GOT3 (cell line): Measurements from ENCODE around the gene TACC2.

ENCODE experiments used
- DNase-seq: peaks from one replicate; lab custom pipeline; 2025; ENCODE audit warnings: mixed read lengths; lab: John Stamatoyannopoulos, UW

TACC2 gene

DNA sequence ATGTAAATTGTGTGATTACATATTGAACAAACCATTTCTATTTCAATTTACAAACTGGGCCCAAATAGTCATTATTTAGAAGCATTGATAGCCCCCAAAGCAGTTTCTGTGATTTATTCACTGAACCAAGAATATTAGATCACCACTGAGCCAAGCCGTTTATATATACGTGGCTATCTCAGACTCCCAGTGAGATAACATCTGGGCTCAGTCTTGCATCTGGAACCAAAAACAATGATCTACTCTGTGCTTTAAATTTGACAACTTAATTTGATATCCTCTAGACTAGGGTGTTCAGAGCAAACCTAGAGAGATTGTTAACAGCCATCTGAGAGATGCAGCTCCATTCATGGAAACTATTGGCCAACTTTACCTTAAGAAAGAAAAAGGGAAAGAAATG is 240.7 kb downstream of the TACC2 start:
- DNase-seq: no peak

DNA sequence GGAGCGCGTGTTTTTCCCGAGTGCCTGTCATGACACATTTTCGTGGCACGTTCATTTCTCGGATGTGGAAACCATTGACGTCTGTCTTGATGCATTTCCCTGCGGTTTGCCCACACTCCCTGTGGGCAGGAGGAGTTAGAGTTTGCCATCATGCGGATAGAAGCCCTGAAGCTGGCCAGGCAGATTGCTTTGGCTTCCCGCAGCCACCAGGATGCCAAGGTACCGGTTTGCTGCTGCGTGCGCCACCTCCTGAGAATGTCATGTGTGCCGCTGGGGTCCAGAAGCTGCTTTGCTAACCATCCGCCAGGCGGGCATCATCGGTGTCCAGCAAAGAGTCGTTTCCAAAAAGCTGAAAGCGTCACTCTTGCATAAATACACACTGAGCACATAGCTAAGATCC is 241.3 kb downstream of the TACC2 start:
- no peak for DNase-seq

DNA sequence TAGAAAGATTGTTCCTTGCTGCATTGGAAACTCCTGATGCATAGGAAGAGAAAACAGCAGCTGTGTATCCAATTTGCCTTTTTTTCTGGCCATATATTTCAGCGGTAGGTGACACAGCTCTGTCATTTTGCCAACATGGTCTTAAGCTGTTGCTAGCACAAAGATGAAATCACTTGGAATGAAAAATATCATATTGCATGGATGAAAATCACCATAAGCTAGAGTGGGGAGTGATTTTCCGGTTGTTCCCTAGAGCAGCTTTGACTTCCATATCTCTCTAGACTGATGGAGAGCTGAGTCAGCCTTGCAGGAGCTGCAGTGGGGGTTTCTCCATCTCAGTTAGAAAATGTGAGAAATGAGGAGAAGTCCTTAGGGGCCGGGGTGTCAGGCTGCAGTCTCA is 243.8 kb downstream of the TACC2 start:
- DNase-seq: no peak

DNA sequence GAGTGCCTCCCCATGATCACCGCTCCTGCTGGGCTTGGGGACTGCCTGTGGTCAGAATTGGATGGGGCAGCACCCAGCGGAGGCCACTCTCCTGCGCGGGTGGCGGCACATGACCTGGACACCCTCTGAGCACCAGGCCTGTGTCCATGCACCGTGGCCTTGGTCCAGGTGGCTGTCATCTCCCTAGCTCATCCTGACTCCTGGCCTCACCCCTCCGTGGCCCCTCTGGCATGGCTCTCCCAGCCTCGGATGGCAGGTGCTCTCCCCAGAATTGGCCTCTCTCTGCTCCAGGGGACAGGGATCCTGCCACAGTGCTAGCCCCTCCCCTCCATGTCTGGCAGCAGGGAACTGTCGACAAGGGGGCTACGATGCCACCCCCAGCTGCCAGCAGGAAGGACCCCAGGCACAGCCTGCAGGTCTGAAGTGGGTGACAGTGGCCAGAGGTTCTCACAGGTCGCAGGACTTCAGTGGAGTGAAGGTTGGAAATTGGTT is 244.9 kb downstream of the TACC2 start:
- no peak for DNase-seq

DNA sequence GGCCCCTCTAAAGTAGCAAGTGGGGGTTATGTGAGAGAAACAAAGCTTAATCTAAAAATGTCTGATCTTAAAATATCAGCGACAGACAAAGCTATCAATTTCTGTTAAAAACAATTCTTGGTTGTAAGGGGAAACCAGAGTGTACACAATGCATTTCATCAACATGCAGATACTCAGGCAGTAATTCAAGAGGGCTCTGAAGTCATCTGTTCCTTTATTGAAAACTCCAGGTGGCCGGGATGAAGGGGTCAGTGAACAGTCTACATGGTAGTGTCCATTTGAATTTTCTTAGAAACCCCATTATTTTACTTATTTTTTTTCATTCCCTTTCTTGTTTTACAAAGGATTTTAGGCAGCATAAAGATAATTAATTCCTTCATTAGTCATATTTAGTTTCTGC is 245.5 kb downstream of the TACC2 start:
- no peak for DNase-seq

DNA sequence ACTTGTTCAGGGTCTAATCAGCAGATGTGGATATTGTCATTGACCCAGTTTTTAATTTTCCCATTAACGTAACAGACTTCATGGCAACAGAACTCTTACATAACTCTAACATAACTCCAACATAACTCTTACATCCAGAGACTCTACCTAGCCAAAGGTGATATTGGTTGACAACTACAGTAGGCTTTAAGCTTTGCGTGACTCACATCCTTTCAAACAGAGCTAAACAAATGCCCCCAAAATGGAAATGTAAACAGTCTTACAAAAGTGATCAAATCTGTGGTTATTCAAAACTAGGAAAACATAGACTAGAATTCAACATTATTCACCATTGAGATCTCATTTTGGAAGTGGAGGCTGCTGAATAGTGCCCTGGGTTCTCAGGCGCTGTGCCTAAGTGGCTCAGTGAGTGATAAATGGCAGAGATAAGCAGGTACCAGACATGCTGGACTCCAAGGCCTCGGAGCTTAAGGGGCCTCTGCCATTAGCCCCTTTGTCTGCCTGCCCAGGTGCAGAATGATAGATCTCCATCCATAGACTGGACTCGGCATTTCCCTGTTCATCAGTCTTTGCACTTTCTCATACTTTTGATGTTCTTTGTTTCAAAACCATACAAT is 247.8 kb downstream of the TACC2 start:
- no peak for DNase-seq

DNA sequence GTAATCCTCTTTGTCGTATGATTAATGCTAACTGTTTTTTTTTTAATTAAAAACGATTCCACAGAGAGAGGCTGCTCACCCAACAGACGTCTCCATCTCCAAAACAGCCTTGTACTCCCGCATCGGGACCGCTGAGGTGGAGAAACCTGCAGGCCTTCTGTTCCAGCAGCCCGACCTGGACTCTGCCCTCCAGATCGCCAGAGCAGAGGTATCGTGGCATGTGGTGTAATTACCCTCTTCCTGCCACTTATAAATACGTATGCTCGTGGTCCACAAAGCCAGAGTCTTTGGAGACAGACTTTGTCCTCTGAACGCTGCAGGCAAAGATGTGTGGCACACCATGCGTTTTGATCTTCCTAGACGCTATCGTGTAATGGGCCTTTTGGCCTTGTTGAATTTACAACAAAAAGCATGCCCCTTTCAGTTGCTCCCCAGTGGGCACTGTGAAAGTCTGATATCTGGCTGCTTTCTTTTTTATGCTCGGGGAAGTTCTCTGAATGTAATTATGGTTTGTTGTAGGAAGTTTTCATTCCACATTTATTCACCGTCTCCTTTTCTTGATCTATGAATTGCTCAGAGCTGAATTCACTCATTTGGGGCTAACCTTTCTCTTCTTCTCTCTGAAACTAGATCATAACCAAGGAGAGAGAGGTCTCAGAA is 248.5 kb downstream of the TACC2 start:
- DNase-seq: no peak

DNA sequence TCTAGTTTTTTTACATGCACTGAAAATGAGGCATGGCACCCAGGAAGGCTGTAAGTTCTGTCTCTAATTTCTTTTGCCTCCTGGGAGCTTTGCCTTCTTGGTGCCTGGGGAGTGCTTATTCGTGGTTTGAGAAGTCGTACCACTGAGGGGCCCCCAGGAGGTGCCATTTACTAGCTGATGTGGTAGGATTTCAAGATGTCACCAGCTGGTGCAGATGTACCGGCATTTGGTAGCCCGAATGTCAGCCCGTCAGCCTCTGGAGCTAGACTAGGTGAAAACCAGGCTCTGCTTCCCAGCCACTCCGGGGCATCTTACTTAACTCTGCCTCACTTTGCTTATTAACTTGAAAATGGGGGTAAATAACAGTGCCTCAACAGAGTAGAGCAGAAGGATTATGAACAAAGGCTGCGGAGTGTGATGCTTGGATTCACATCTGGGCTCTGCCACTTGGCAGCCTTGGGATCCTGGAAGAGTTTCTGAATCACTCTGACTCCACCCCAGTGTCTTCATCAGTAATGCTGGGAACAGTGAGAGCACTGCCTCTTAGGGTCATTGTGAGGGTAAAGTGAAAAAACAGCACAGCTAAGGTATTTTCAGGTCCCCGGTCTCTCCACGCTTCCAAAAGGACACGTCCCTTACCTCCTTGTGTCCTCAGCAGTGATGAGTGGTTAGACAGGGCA is 250.8 kb downstream of the TACC2 start:
- DNase-seq: no peak

DNA sequence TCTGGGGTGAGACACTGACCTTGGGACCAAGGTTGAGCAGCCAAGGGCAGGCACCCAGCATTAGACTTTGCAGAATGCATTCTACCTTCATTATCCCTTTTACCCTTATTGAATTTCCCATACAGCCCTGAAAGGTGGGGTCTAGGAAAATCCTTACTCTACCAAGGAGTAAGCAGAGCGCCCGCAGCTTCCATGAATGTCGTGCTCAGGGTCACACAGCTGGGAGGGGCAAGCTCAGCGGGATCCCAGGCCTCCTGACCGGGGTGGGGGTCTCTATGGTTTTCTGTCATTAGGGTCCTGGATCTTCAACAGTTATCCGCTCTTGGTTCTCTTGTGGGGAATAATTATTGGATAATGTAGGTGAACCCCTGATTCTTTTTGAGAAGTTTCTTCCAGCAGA is 251.4 kb downstream of the TACC2 start:
- no peak for DNase-seq

DNA sequence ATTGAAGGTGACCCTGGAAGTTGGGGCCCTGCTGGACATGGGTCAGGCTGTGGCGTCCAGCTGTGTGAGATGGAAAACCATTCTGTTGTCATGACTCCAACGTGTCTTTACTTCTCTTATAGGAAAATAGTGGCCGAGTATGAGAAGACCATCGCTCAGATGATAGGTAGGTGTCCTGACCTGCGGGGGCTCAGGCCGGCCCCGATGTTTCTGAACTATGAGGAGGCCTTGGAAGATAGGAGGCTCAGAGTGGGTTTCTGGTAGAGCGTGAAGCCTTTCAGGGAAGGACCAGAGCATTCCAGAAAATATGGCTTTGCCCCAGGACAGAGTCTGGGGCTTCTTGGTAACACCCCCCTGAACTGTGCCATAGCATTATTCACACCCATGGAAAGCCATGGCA is 252.9 kb downstream of the TACC2 start:
- DNase-seq: no peak

DNA sequence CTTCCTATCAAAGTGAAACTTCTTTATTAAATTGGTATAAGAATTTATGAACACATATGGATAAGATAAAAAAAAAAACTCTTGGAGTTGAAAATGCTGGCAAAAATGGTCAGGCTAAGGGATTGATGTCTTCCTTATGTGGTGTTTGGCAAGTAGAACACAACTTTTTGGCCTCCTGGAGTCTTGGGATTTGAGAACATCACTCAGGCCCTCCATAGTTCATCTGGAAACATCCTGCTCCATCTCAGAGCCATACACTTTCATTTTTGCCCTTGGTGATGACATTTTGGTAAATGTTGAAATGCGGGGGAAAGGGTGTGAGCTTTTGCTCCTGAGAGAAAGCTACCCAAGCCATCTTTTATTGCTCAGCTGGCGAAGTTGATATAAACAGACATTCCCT is 254.6 kb downstream of the TACC2 start:
- no peak for DNase-seq

DNA sequence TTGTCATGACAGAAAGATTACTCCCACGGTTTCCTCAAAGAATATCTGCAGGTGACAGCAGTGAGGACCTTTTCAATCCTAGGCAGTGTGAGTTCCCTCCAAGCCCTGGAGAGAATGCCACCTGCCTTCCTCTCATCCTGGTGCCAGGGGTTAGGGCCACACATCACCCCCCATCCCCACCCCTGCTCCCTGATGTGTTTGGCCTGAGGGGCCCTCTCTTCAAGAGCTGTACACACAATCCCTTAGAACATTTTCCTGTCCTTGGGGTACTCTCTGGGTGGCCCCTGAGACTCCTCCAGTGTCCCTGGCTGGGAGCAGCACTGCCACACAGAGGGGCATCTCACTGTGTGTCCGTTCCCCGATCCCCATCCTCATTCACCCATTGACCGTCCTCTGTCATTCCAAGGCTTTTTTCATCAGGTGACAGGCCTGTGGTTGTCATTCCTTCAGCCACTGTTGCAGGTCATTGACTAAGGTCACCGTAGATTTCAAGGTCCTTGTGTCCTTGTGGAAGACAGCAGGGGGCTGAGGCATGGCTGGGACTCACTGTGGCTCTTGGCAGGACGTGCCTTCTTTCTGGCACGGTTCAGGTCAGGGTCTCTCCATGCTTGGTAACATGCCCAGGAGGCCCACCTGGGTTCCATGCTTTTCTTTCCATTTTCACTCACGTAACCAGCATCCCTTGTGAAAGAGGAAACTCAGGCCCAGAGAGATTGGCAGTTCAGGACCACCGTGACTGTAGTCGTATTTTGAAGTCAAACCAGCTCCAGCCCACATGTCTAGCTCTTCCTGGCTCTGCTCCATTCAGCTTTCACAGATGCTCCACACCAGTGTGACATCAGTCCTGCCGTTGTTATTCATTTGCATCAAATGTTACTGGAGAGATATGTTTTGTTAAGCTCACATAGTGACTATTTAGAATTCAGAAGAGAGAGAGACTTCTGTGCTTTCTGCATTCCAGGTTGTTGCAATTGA is 255.3 kb downstream of the TACC2 start:
- DNase-seq: no peak

DNA sequence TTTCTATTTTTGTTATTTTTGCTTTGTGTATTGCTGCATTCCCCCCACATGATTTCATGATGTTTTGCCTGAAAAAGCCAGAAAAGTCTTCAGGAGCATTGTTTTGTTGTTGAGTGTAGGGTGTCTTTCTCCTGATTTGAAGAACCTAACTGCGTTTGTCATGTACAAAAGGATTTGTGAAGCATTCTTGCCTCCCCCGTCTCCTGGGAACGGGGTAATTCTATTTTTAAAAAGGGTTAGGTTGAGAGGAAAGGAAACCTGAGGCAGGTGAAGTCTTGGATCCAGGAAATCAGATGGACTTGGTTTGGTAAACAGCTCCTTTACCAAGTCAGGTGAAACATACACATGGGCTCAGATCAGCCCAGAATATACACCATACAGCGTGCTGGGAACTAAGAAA is 256.2 kb downstream of the TACC2 start:
- DNase-seq: no peak

DNA sequence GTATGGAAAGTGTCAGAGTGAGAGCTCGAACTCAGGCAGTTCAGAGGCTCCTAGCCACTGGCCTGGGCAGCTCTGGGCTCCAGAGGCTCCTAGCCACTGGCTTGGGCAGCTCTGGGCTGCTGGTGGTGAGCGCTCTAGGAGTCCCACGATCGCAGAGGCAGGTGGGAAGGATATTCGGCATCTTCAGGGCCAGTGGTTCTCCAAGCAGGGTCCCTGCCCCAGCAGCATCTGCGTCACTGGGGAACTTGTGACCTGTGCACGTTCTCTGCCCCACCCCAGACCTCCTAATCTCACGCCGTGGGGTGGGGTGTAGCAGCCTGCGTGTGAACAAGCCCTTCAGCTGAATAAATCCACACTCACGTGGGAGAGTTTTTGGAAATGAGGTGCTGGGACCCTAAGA is 256.9 kb downstream of the TACC2 start:
- no peak for DNase-seq

DNA sequence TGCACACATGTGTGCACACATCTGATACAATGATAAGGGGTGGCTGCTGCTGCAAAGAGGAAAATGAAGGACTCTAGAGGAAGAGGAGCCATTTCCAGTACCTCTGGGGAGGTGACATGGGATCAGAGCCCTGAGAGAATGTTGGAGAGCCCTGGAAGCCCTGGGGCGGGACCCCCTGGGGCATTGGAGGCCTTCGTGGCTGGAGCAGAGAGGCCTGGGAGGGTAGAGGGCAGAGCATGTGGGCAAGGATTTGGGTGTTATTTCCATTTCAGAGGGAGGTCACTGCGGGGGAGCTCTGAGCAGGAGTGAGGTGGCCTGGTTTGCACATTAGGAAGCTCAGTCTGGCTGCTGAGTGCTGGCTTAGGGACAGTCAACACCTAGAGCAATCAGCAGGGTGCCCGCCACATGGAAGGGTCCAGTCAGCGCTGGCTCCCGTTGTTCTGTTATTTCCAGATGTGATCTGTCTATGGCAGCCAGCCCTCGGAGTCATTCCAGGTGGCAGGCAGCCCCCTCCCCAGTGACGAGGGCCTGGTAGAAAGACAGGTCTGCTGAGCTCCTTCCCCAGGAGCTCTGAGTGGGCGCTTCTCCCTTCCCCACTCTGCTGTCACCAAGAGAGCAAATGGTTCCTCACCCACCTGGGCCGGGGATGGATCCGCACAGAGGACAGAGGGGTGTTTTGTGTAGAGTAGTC is 258.0 kb downstream of the TACC2 start:
- no peak for DNase-seq

DNA sequence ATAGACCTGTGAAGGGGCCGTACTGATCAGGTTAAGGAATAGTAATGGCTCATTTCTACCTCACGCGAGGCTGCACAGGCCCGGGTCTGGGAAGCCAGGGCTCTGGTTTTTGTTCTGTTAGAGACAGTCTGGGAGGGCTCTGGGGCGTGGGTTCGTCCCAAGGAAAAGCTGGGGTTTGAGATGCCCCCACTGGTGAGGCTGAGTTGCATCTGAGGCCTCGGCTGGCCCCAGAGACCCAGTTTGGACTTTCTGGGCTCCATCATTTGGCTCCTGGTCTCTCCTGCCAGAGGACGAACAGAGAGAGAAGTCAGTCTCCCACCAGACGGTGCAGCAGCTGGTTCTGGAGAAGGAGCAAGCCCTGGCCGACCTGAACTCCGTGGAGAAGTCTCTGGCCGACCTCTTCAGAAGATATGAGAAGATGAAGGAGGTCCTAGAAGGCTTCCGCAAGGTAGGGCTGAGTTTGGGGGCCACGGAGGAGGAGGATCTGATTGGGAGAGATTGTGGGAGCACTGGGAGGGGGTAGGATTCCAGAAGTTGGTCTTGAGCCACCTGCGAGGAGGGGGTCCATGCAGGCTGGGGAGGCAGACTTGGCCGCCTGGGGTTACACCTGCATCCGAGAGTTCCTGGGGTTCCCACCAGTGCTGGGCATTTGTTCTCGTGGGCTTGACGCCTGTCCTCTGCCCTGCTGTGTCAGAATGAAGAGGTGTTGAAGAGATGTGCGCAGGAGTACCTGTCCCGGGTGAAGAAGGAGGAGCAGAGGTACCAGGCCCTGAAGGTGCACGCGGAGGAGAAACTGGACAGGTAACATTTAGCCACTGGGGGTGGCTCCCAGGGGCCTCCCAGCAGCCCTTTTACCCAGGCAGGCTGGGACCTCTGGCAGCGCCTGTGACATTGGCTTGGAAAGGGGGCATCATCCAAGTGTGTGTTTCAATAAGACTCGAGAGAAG is 259.7 kb downstream of the TACC2 start:
- DNase-seq: no peak

DNA sequence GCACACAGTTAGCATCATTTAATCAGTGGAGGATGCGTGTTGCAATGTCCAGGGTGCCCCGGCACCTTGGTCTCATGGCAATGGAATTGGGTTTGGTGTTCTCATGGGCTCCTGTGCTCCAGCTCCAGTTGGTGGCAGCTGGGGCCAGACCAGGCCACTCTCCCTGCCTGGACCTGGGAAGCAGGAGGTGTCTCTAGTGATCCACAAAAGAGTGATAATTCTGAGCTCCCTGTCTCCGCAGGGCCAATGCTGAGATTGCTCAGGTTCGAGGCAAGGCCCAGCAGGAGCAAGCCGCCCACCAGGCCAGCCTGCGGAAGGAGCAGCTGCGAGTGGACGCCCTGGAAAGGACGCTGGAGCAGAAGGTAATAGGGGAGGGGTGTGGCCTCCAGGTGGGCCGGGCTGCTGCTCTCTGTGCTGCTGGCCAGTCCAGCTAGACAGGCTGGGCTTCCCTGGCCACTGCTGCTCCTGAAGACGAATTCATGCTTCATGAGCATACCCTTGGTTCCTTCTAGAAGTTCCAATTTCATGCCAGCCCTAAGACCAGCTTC is 260.4 kb downstream of the TACC2 start:
- DNase-seq: no peak

DNA sequence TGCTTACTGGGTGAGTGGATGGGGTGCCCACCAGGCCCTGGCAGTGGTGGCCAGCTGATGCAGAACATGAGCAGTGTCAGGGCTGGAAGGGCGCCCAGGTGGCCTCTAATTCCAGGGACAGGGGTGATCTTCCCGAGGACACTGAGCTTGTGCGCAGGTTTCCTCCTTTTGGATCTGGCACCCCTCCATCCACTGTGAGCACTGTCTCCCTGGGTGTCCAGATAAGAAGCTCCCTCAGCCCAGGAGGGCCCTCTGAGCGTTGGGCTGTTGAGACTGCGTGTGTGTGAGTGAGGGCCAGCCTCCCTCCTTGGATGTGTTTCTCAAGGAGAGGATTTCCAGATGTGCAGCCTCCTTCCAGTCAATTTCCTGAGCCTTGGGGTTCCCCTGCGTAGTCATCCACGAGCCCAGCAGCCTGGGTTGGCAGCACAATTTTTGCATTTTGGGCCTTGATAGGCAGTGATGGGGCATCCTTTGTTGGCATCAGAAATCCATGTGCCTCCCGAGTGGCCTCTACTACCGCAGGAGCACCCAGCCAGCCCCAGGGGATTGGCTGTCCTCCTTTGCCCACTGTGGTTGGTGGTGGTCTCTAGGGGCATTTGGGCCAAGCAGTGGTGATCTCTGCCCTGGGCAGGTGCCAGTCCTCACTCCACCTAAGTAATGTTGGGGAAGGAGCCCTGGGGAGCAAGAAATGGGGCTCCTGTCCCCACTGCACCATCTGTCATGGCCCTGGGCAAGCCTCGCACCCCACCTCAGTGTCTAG is 261.2 kb downstream of the TACC2 start:
- DNase-seq: no peak

DNA sequence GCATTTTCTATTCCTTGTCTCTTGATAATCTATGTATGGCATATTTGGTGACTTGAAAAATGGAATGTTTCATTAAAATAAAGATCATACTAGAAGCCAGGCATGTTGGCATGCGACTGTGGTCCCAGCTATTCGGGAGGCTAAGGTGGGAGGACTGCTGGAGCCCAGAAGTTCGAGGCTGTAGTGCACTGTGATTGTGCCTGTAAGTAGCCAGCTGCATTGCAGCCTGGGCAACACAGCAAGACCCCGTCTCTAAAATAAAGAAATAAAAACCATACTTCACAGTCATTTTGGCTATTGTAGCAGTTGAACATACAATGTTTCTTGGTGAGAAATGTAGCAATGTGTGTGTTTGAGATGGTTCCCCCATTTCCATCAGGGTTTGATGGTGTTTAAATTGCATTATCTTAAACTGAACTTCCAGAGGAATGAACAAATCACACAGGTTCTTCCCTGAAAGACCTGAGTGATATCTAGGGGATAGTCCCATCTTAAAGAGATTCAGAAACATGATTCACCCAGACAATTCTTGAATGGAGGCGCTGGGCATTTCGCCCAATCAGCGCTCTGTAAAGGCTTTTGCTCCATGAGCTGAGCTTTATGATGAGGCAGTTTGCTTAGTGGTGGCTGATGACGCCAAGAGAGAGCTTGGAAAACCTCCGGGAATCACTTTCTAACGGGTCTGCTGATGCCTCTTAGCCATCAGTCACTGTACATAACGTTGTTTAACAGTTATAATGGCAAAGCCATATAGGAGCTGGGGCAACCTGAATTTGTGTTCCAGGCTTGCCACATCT is 262.7 kb downstream of the TACC2 start:
- no peak for DNase-seq
